ENCODE results near the gene EFCAB9. TPM values are rescaled to one million over a fixed set of nuclear protein-coding genes. Genes with fewer than 3 reads are reported as not detected.

EFCAB9 gene
- total and polyA plus RNA-seq, 2 of the 8 experiments (the other 6 are each of a cell fraction or from before 2014, with no cell fraction given) = not detected

GRCh38 chr5:172189693-172190296, 4.2 kb upstream of the EFCAB9 start:
- no peak overlapping the region for H3K27ac ChIP-seq (ENCODE audit: low read depth, low read length)
- H2BK15ac ChIP-seq (ENCODE audit: low read length) = 0 out of 2 replicates have a peak overlapping the region, but pooled peaks have one; percentile 72
- H2BK12ac ChIP-seq (ENCODE audit: low read depth, low read length) = peak overlapping the region; percentile 92
- H4K5ac ChIP-seq (ENCODE audit: insufficient read length, low read depth, low read length) = no peak overlapping the region
- peak overlapping the region; percentile 62 for H3K18ac ChIP-seq (ENCODE audit: extremely low read depth, low read length)
- no peak overlapping the region for H3K4ac ChIP-seq (replicated peaks; ENCODE audit: insufficient read length, low read depth, low read length)
- H3K79me1 ChIP-seq (ENCODE audit: low read depth, low read length) = peaks cover 3% of the 10 kb centered on the region; the same call in 1 of the 2 replicates
- no peaks in the 10 kb centered on the region for H3K9me3 ChIP-seq (ENCODE audit: insufficient read depth in 2 of 2, low read depth in 1 of 2, low read length in 1 of 2)
- no peak for DNase-seq (ENCODE audit: low read depth in 1 of 2, low spot score in 2 of 2)
- peaks cover 0 to 4% (median 1%) of the 10 kb centered on the region in 4 experiments; a peak in 3 of 7 replicates for H3K4me1 ChIP-seq (replicated peaks in 1 of 4; ENCODE audit: control insufficient read depth in 3 of 4, insufficient read depth in 4 of 4, low read length in 3 of 4)
- peak overlapping the region; percentile 68 to 86 for H3K4me2 ChIP-seq (ENCODE audit: insufficient read depth in 1 of 2, low read depth in 2 of 2, low read length in 2 of 2)
- TF ChIP-seq, protein P1, sequence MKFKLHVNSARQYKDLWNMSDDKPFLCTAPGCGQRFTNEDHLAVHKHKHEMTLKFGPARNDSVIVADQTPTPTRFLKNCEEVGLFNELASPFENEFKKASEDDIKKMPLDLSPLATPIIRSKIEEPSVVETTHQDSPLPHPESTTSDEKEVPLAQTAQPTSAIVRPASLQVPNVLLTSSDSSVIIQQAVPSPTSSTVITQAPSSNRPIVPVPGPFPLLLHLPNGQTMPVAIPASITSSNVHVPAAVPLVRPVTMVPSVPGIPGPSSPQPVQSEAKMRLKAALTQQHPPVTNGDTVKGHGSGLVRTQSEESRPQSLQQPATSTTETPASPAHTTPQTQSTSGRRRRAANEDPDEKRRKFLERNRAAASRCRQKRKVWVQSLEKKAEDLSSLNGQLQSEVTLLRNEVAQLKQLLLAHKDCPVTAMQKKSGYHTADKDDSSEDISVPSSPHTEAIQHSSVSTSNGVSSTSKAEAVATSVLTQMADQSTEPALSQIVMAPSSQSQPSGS (IDR thresholded peaks at IDR 0.05; ENCODE audit: low read length) = no peak
- TF ChIP-seq BCL11A (IDR thresholded peaks at IDR 0.05; ENCODE audit: low read depth in 2 of 2, low read length in 2 of 2) (no peak), RAD21 (IDR thresholded peaks at IDR 0.05 in 1 of 2, conservative IDR thresholded peaks at IDR 0.05 in 1 of 2; ENCODE audit: low read depth in 2 of 2, low read length in 2 of 2) (no peak)
- ChIA-PET POLR2A (ENCODE audit: partially characterized antibody) (interaction anchor here (0.6 to 4.9 kb wide), 8 partner anchors 11 to 162 kb away, joined by 3 to 27 read pairs (median 4); partner anchors contain the start of gene UBTD2), CTCF (ENCODE audit: partially characterized antibody) (interaction anchor here (0.9 to 2.9 kb wide), 20 partner anchors 8 to 278 kb away, joined by 3 to 15 read pairs (median 6); partner anchors contain the start of gene UBTD2)
- H4K91ac ChIP-seq (replicated peaks; ENCODE audit: insufficient read length, low read length) = peak overlapping the region; percentile 2
- peaks cover 0 to 6% of the 10 kb centered on the region in 2 experiments for H4K20me1 ChIP-seq (replicated peaks in 1 of 2; ENCODE audit: control insufficient read depth in 1 of 2, insufficient read depth in 2 of 2, low read length in 2 of 2)
- no peak overlapping the region for H2BK120ac ChIP-seq (replicated peaks; ENCODE audit: low read depth, low read length)
- no peak overlapping the region; a peak in 1 of 7 replicates for H3K9ac ChIP-seq (replicated peaks in 1 of 4; ENCODE audit: extremely low read depth in 1 of 4, low read depth in 3 of 4, low read length in 3 of 4)
- H3K4me3 ChIP-seq (ENCODE audit: extremely low read depth in 1 of 4, insufficient read depth in 2 of 4, low read depth in 3 of 4, low read length in 4 of 4) = peak overlapping the region; percentile 35 to 82 (median 76); a peak in 7 of 8 replicates
- H3K23me2 ChIP-seq (ENCODE audit: low read depth, low read length) = peaks cover 14% of the 10 kb centered on the region
- no peak overlapping the region for H4K8ac ChIP-seq (ENCODE audit: extremely low read depth, insufficient read depth, low read length)
- H3K14ac ChIP-seq (ENCODE audit: insufficient read length) = no peak overlapping the region
- peak overlapping the region; percentile 80; the same call in 1 of the 2 replicates for H2AFZ ChIP-seq (ENCODE audit: low read length)
- H2BK20ac ChIP-seq (ENCODE audit: low read length) = 0 out of 2 replicates have a peak overlapping the region, but pooled peaks have one; percentile 34
- H3K27me3 ChIP-seq (replicated peaks in 1 of 4; ENCODE audit: control insufficient read depth in 3 of 4, extremely low read depth in 1 of 4, insufficient read depth in 3 of 4, low read length in 3 of 4) = no peaks in the 10 kb centered on the region; a peak in 1 of 7 replicates
- WGBS, 2 experiments (ENCODE audit: extremely low coverage in 1 of 2, insufficient coverage in 1 of 2, insufficient read length in 1 of 2, insufficient replicate concordance in 2 of 2, low coverage in 1 of 2, low lambda C conversion rate in 2 of 2, missing lambda C conversion rate in 1 of 2) = 29% methylated on average over 2 of the region's 3 CpGs; no CpG with 5 or more reads in 1 of the 2 experiments
- H2AK5ac ChIP-seq (ENCODE audit: low read depth, low read length) = no peak overlapping the region
- H3K56ac ChIP-seq (replicated peaks; ENCODE audit: insufficient read length, low read depth, low read length) = no peak overlapping the region
- 0 out of 2 replicates have a peak overlapping the region, but pooled peaks have one; percentile 40 for H2BK5ac ChIP-seq (ENCODE audit: low read depth, low read length)
- no peaks in the 10 kb centered on the region for H3K79me2 ChIP-seq (ENCODE audit: control insufficient read depth in 1 of 2, insufficient read depth in 2 of 2, low read length in 2 of 2)
- no peaks in the 10 kb centered on the region for H3K36me3 ChIP-seq (ENCODE audit: control insufficient read depth in 2 of 4, insufficient read depth in 4 of 4, low read length in 3 of 4)
- FAIRE-seq = no peak
- H3K23ac ChIP-seq (ENCODE audit: insufficient read length) = no peak overlapping the region

All from H1 (cell line).